Measurements from ENCODE around the gene KDM4B. TPM values are rescaled to one million over a fixed set of nuclear protein-coding genes. Genes with fewer than 3 reads are reported as not detected.
"Not testable (repeated sequence)": the region's sequence is repeated elsewhere in the genome, so short reads cannot be mapped to it uniquely, and the experiment has no call there.

KDM4B gene
- total RNA-seq, 2 experiments from 2014 or later: 55.9 to 60.8 TPM

GRCh38 chr19:5186293-5187050 lies 217.6 kb downstream of the KDM4B start:
- POLR2A ChIA-PET: no interaction called here
- ATAC-seq (ENCODE audit: low read depth) (no peak), DNase-seq (no peak)
- no peak overlapping the region for H3K27ac Mint-ChIP-seq
- no peak overlapping the region for H3K4me3 Mint-ChIP-seq
- H3K4me1 Mint-ChIP-seq: no peaks in the 10 kb centered on the region
- H3K27me3 Mint-ChIP-seq: peaks cover 8% of the 10 kb centered on the region
- H3K36me3 Mint-ChIP-seq: no peaks in the 10 kb centered on the region
- peaks cover 1% of the 10 kb centered on the region for H3K9me3 Mint-ChIP-seq

- POLR2A ChIA-PET: no interaction called here
- H3K27ac Mint-ChIP-seq: no peak overlapping the region
- no peaks in the 10 kb centered on the region for H3K36me3 Mint-ChIP-seq
- no peak for ATAC-seq (ENCODE audit: low read depth)
- no peak for DNase-seq
- no peak overlapping the region for H3K4me3 Mint-ChIP-seq
- no peaks in the 10 kb centered on the region for H3K4me1 Mint-ChIP-seq
- peaks cover 8% of the 10 kb centered on the region for H3K27me3 Mint-ChIP-seq
- H3K9me3 Mint-ChIP-seq: peaks cover 1% of the 10 kb centered on the region
Measured at GRCh38 chr19:5188548-5189317, 219.8 kb downstream of the KDM4B start.

GRCh38 chr19:5189318-5189607 lies 220.3 kb downstream of the KDM4B start:
- Mint-ChIP-seq H3K36me3 (no peaks in the 10 kb centered on the region), H3K4me1 (no peaks in the 10 kb centered on the region), H3K27ac (no peak overlapping the region), H3K27me3 (peaks cover 8% of the 10 kb centered on the region), H3K9me3 (peaks cover 1% of the 10 kb centered on the region), H3K4me3 (no peak overlapping the region)
- POLR2A ChIA-PET: interaction anchor here (0.7 kb wide), 1 partner anchor 188 kb away, joined by 4 read pairs; no protein-coding TSS in a partner anchor
- no peak for DNase-seq
- no peak for ATAC-seq (ENCODE audit: low read depth)

- Mint-ChIP-seq H3K27me3 (peaks cover 8% of the 10 kb centered on the region), H3K36me3 (no peaks in the 10 kb centered on the region), H3K4me3 (no peak overlapping the region), H3K9me3 (peaks cover 1% of the 10 kb centered on the region), H3K4me1 (no peaks in the 10 kb centered on the region), H3K27ac (no peak overlapping the region)
- POLR2A ChIA-PET: no interaction called here
- DNase-seq: no peak
- ATAC-seq (ENCODE audit: low read depth): no peak
Measured at GRCh38 chr19:5191091-5191490, 222.2 kb downstream of the KDM4B start.

- ATAC-seq (ENCODE audit: low read depth) (no peak), DNase-seq (no peak)
- Mint-ChIP-seq H3K4me3 (no peak overlapping the region), H3K9me3 (peaks cover 1% of the 10 kb centered on the region), H3K27ac (no peak overlapping the region), H3K4me1 (no peaks in the 10 kb centered on the region), H3K27me3 (peaks cover 8% of the 10 kb centered on the region), H3K36me3 (no peaks in the 10 kb centered on the region)
- POLR2A ChIA-PET: no interaction called here
Measured at GRCh38 chr19:5192568-5192967, 223.7 kb downstream of the KDM4B start.

GRCh38 chr19:5193192-5193591 lies 224.3 kb downstream of the KDM4B start:
- Mint-ChIP-seq H3K36me3 (no peaks in the 10 kb centered on the region), H3K9me3 (peaks cover 1% of the 10 kb centered on the region), H3K4me1 (no peaks in the 10 kb centered on the region), H3K27ac (no peak overlapping the region), H3K27me3 (peaks cover 7% of the 10 kb centered on the region), H3K4me3 (no peak overlapping the region)
- POLR2A ChIA-PET: no interaction called here
- ATAC-seq (ENCODE audit: low read depth): no peak
- no peak for DNase-seq

- DNase-seq (no peak), ATAC-seq (ENCODE audit: low read depth) (no peak)
- no peak overlapping the region for H3K27ac Mint-ChIP-seq
- no peaks in the 10 kb centered on the region for H3K4me1 Mint-ChIP-seq
- no peaks in the 10 kb centered on the region for H3K27me3 Mint-ChIP-seq
- peaks cover 1% of the 10 kb centered on the region for H3K9me3 Mint-ChIP-seq
- no peaks in the 10 kb centered on the region for H3K36me3 Mint-ChIP-seq
- H3K4me3 Mint-ChIP-seq: no peak overlapping the region
- POLR2A ChIA-PET: no interaction called here
Measured at GRCh38 chr19:5194641-5195040, 225.7 kb downstream of the KDM4B start.

GRCh38 chr19:5195587-5195986 lies 226.7 kb downstream of the KDM4B start:
- H3K27ac Mint-ChIP-seq; H3K9me3 Mint-ChIP-seq; POLR2A ChIA-PET; H3K27me3 Mint-ChIP-seq; H3K4me1 Mint-ChIP-seq; DNase-seq; H3K4me3 Mint-ChIP-seq; H3K36me3 Mint-ChIP-seq; ATAC-seq (ENCODE audit: low read depth): not testable (repeated sequence)

GRCh38 chr19:5196832-5197231 lies 227.9 kb downstream of the KDM4B start:
- DNase-seq (no peak), ATAC-seq (ENCODE audit: low read depth) (no peak)
- no peaks in the 10 kb centered on the region for H3K4me1 Mint-ChIP-seq
- no peak overlapping the region for H3K4me3 Mint-ChIP-seq
- peaks cover 3% of the 10 kb centered on the region for H3K36me3 Mint-ChIP-seq
- POLR2A ChIA-PET: interaction anchor here (0.6 kb wide), 1 partner anchor 256 kb away, joined by 4 read pairs; no protein-coding TSS in a partner anchor
- H3K27me3 Mint-ChIP-seq: no peaks in the 10 kb centered on the region
- peaks cover 9% of the 10 kb centered on the region for H3K9me3 Mint-ChIP-seq
- no peak overlapping the region for H3K27ac Mint-ChIP-seq

GRCh38 chr19:5200844-5201243 lies 231.9 kb downstream of the KDM4B start:
- DNase-seq (no peak), ATAC-seq (ENCODE audit: low read depth) (no peak)
- H3K4me3 Mint-ChIP-seq: no peak overlapping the region
- H3K27ac Mint-ChIP-seq: no peak overlapping the region
- peaks cover 7% of the 10 kb centered on the region for H3K4me1 Mint-ChIP-seq
- POLR2A ChIA-PET: no interaction called here
- H3K27me3 Mint-ChIP-seq: no peaks in the 10 kb centered on the region
- peaks cover 13% of the 10 kb centered on the region for H3K9me3 Mint-ChIP-seq
- peaks cover 5% of the 10 kb centered on the region for H3K36me3 Mint-ChIP-seq

GRCh38 chr19:5202553-5202952 lies 233.6 kb downstream of the KDM4B start:
- H3K4me3 Mint-ChIP-seq: no peak overlapping the region
- H3K9me3 Mint-ChIP-seq: peaks cover 13% of the 10 kb centered on the region
- H3K27me3 Mint-ChIP-seq: no peaks in the 10 kb centered on the region
- ATAC-seq (ENCODE audit: low read depth) (no peak), DNase-seq (no peak)
- peaks cover 5% of the 10 kb centered on the region for H3K36me3 Mint-ChIP-seq
- POLR2A ChIA-PET: no interaction called here
- no peak overlapping the region for H3K27ac Mint-ChIP-seq
- peaks cover 7% of the 10 kb centered on the region for H3K4me1 Mint-ChIP-seq

Small RNAs within 50 kb of the gene (microRNA-seq; reads per million reads assigned to microRNA genes)
- gene MIR4747: not detected

Other genes starting within 250 kb of the KDM4B start
- 10 to 100 TPM; 91.7 TPM for gene DPP9, start 245.3 kb upstream of the KDM4B start, total RNA-seq
- gene FEM1A, start 177.4 kb upstream of the KDM4B start, total RNA-seq: 10 to 100 TPM; 12.5 to 12.6 TPM
- 10 to 100 TPM; 14.1 to 14.3 TPM for gene TICAM1, start 137.4 kb upstream of the KDM4B start, total RNA-seq
- gene PLIN3, start 101.4 kb upstream of the KDM4B start, total RNA-seq: 10 to 100 TPM; 22.8 to 25.5 TPM
- 1 to 10 TPM; 7.5 to 8.8 TPM for gene ARRDC5, start 66.2 kb upstream of the KDM4B start, total RNA-seq
- gene UHRF1, start 59.6 kb upstream of the KDM4B start, total RNA-seq: 100 to 1,000 TPM in 1 of 2 experiments, 10 to 100 TPM in 1; 90.8 to 103 TPM